Astrocyte (in vitro differentiated cells and primary cell): ENCODE measurements around the gene PYGM. TPM values are rescaled to one million over a fixed set of nuclear protein-coding genes. Genes with fewer than 3 reads are reported as not detected.

Experiments used
- DNase-seq: peaks from one replicate; pipeline ENCODE4 v3.0.0-alpha.2; 2010; ENCODE audit warnings: low read depth
- FAIRE-seq: peaks from 2 replicates; lab custom pipeline; 2011; peaks lifted over from hg19 to GRCh38; lab: Jason Lieb, UNC
- H2AFZ ChIP-seq: 2 replicates; pipeline ENCODE4 v1.6.0; 2012; ENCODE audit warnings: low read depth, low read length, inconsistent platforms
- H3K27ac ChIP-seq: 2 replicates; pipeline ENCODE4 v1.5.1; 2011; ENCODE audit warnings: low read depth, low read length, inconsistent platforms
- H3K27me3 ChIP-seq: 2 replicates; pipeline ENCODE4 v1.6.0; 2011; ENCODE audit warnings: low read length, inconsistent platforms; ENCODE audit not compliant: insufficient read depth
- H3K36me3 ChIP-seq: 2 replicates; pipeline ENCODE4 v1.5.1; 2011; ENCODE audit warnings: low read length, inconsistent platforms; ENCODE audit not compliant: insufficient read depth
- H3K4me1 ChIP-seq: 2 replicates; pipeline ENCODE4 v1.5.1; 2011; ENCODE audit warnings: low read length, inconsistent platforms; ENCODE audit not compliant: insufficient read depth
- H3K4me2 ChIP-seq: 2 replicates; pipeline ENCODE4 v1.6.0; 2012; ENCODE audit warnings: low read length, inconsistent platforms
- H3K4me3 ChIP-seq: 2 replicates; pipeline ENCODE4 v1.5.1; 2011; ENCODE audit warnings: low read depth, mild to moderate bottlenecking, low read length, inconsistent platforms; ENCODE audit not compliant: insufficient read depth
- H3K79me2 ChIP-seq: 2 replicates; pipeline ENCODE4 v1.6.0; 2012; ENCODE audit warnings: mild to moderate bottlenecking, low read length, inconsistent platforms; ENCODE audit not compliant: insufficient read depth
- H3K9ac ChIP-seq: 2 replicates; pipeline ENCODE4 v1.6.0; 2012; ENCODE audit warnings: mild to moderate bottlenecking, low read length, inconsistent platforms
- H3K9me3 ChIP-seq: 2 replicates; pipeline ENCODE4 v1.5.1; 2012; ENCODE audit warnings: low read depth, mild to moderate bottlenecking, low read length, inconsistent platforms; ENCODE audit not compliant: insufficient read depth
- H4K20me1 ChIP-seq: 2 replicates; pipeline ENCODE4 v1.6.0; 2012; ENCODE audit warnings: low read length, inconsistent platforms; ENCODE audit not compliant: insufficient read depth
- H3K27ac Mint-ChIP-seq: one replicate; pipeline ENCODE4 v1.8.0; 2021; ENCODE audit warnings: mild to moderate bottlenecking, mixed read lengths; ENCODE audit not compliant: unreplicated experiment
- H3K27me3 Mint-ChIP-seq: one replicate; pipeline ENCODE4 v1.8.0; 2021; ENCODE audit warnings: low read depth, mixed read lengths; ENCODE audit not compliant: unreplicated experiment
- H3K36me3 Mint-ChIP-seq: one replicate; pipeline ENCODE4 v1.8.0; 2021; ENCODE audit warnings: low read depth, mixed read lengths; ENCODE audit not compliant: unreplicated experiment
- H3K4me1 Mint-ChIP-seq: one replicate; pipeline ENCODE4 v1.8.0; 2021; ENCODE audit warnings: low read depth, mixed read lengths; ENCODE audit not compliant: unreplicated experiment
- H3K4me3 Mint-ChIP-seq: one replicate; pipeline ENCODE4 v1.8.0; 2021; ENCODE audit warnings: mild to moderate bottlenecking, moderate library complexity, mixed read lengths; ENCODE audit not compliant: unreplicated experiment
- H3K9me3 Mint-ChIP-seq: one replicate; pipeline ENCODE4 v1.8.0; 2021; ENCODE audit warnings: mild to moderate bottlenecking, mixed read lengths; ENCODE audit not compliant: unreplicated experiment
- CTCF ChIP-seq: IDR thresholded peaks from 2 replicates; pipeline ENCODE4 v1.5.1; 2011; ENCODE audit warnings: low read depth, mild to moderate bottlenecking, inconsistent platforms, low read length, moderate library complexity; ENCODE audit not compliant: insufficient read depth
- EZH2 ChIP-seq: IDR thresholded peaks from 2 replicates; pipeline ENCODE4 v1.6.1; 2012; ENCODE audit warnings: mild to moderate bottlenecking, low read length, inconsistent platforms; ENCODE audit not compliant: insufficient read depth
- total RNA-seq: library from RNA; stranded (reverse); gene quantifications from 2 replicates; pipeline ENCODE4 v1.2.1, GENCODE V29; 2021

The PYGM gene
- total RNA-seq, 1 donor from 2014 or later: 0.68 TPM

- Histone ChIP-seq H3K4me2 (no peak overlapping the region), H3K27me3 (peaks cover 29% of the 10 kb centered on the region), H2AFZ (no peak overlapping the region), H3K79me2 (no peaks in the 10 kb centered on the region), H3K9me3 (no peaks in the 10 kb centered on the region), H3K4me3 (no peak overlapping the region), H3K9ac (no peak overlapping the region), H3K27ac (no peak overlapping the region), H3K36me3 (no peaks in the 10 kb centered on the region), H3K4me1 (peaks cover 3% of the 10 kb centered on the region), H4K20me1 (no peaks in the 10 kb centered on the region)
- H3K4me3 Mint-ChIP-seq: no peak overlapping the region
- no peaks in the 10 kb centered on the region for H3K36me3 Mint-ChIP-seq
- DNase-seq (no peak), FAIRE-seq (no peak)
- H3K4me1 Mint-ChIP-seq: no peaks in the 10 kb centered on the region
- H3K9me3 Mint-ChIP-seq: no peaks in the 10 kb centered on the region
- H3K27me3 Mint-ChIP-seq: peaks cover 47% of the 10 kb centered on the region
- H3K27ac Mint-ChIP-seq: no peak overlapping the region
- no peak for TF ChIP-seq EZH2
- TF ChIP-seq CTCF: no peak
Observed at GRCh38 chr11:64726211-64726641, 33.5 kb downstream of the PYGM start.

- H3K9me3 ChIP-seq: no peaks in the 10 kb centered on the region
- TF ChIP-seq EZH2 (no peak), CTCF (no peak)
- H3K36me3 Mint-ChIP-seq: no peaks in the 10 kb centered on the region
- DNase-seq: no peak
- H3K27me3 Mint-ChIP-seq: peaks cover 51% of the 10 kb centered on the region
- H3K9ac ChIP-seq: no peak overlapping the region
- FAIRE-seq: no peak
- H3K4me3 ChIP-seq: no peak overlapping the region
- no peak overlapping the region for H2AFZ ChIP-seq
- H3K4me1 ChIP-seq: peaks cover 3% of the 10 kb centered on the region
- H3K27ac ChIP-seq: no peak overlapping the region
- H3K79me2 ChIP-seq: no peaks in the 10 kb centered on the region
- H3K36me3 ChIP-seq: no peaks in the 10 kb centered on the region
- no peaks in the 10 kb centered on the region for H3K9me3 Mint-ChIP-seq
- no peak overlapping the region for H3K4me2 ChIP-seq
- H3K27ac Mint-ChIP-seq: no peak overlapping the region
- H3K4me3 Mint-ChIP-seq: no peak overlapping the region
- H3K27me3 ChIP-seq: peaks cover 33% of the 10 kb centered on the region
- H4K20me1 ChIP-seq: no peaks in the 10 kb centered on the region
- no peaks in the 10 kb centered on the region for H3K4me1 Mint-ChIP-seq
Observed at GRCh38 chr11:64724863-64725532, 34.8 kb downstream of the PYGM start.
